Activated CD8-positive, alpha-beta memory T cell treated with anti-CD3 and anti-CD28 coated beads, Interleukin-2, amount 10 ng/mL, durations not matched to agents 7 days and 5 days (primary cell): Measurements from ENCODE around the gene SCAMP1. TPM values are rescaled to one million over a fixed set of nuclear protein-coding genes. Genes with fewer than 3 reads are reported as not detected.
"Not testable (repeated sequence)": the region's sequence is repeated elsewhere in the genome, so short reads cannot be mapped to it uniquely, and the experiment has no call there.

Source experiments
- ATAC-seq: fragments of 150-1000 bp; cut with Tn5 transposase; one replicate; pipeline ENCODE4 v1.10.0; 2021; ENCODE audit warnings: moderate library complexity
- CTCF ChIA-PET: fragments of 350-600 bp; sonication (Branson Sonifier 250); formaldehyde crosslinking; loops from one replicate; lab custom pipeline; 2021; ENCODE audit warnings: antibody characterized with exemption; lab: Charles Lee
- DNase-seq: peaks from one replicate; pipeline ENCODE4 v3.0.0-alpha.2; 2020
- H3K27ac Mint-ChIP-seq: one replicate; pipeline ENCODE4 v1.8.0; 2021; ENCODE audit warnings: mild to moderate bottlenecking, mixed read lengths
- H3K27me3 Mint-ChIP-seq: one replicate; pipeline ENCODE4 v1.8.0; 2021; ENCODE audit warnings: mixed read lengths
- H3K36me3 Mint-ChIP-seq: one replicate; pipeline ENCODE4 v1.8.0; 2021; ENCODE audit warnings: mild to moderate bottlenecking, mixed read lengths
- H3K4me1 Mint-ChIP-seq: one replicate; pipeline ENCODE4 v1.8.0; 2021; ENCODE audit warnings: mixed read lengths
- H3K4me3 Mint-ChIP-seq: one replicate; pipeline ENCODE4 v1.8.0; 2021; ENCODE audit warnings: mild to moderate bottlenecking, moderate library complexity, mixed read lengths
- H3K9me3 Mint-ChIP-seq: one replicate; pipeline ENCODE4 v1.8.0; 2022; ENCODE audit warnings: low read depth, mixed read lengths
- total RNA-seq, 2 experiments: library from RNA; stranded (reverse); gene quantifications; one replicate each; pipeline ENCODE4 v1.2.3, GENCODE V29; 2021

SCAMP1 gene
- total RNA-seq, 2 experiments from 2014 or later: 15.1 to 17.4 TPM

DNA sequence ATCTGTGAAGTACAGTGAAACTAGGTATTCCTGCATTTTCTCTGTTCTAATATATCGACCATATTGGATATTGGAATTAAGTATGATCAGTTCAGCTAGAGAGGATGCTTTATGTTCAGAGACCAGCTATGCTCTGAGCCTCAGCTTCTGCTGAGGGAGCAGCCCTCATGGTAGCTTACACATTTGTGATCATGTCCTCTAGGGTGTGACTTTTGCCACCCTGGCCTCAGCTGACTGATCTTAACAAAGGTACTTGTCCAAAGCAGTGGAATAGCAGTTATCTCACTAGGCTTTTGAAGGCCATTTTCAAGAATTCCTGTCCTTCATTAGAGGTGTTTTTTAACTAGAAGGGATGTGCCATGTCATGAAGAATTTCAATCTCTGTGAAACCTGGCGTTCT lies 9.3 kb downstream of the SCAMP1 start:
- CTCF ChIA-PET: interaction anchor here (0.7 kb wide), 1 partner anchor 256 kb away, joined by 3 read pairs; no protein-coding TSS in a partner anchor
- no peaks in the 10 kb centered on the region for H3K9me3 Mint-ChIP-seq
- DNase-seq (no peak), ATAC-seq (no peak)
- no peak overlapping the region for H3K27ac Mint-ChIP-seq
- no peak overlapping the region for H3K4me3 Mint-ChIP-seq
- H3K36me3 Mint-ChIP-seq: peaks cover 11% of the 10 kb centered on the region
- peaks cover 4% of the 10 kb centered on the region for H3K4me1 Mint-ChIP-seq
- H3K27me3 Mint-ChIP-seq: no peaks in the 10 kb centered on the region

DNA sequence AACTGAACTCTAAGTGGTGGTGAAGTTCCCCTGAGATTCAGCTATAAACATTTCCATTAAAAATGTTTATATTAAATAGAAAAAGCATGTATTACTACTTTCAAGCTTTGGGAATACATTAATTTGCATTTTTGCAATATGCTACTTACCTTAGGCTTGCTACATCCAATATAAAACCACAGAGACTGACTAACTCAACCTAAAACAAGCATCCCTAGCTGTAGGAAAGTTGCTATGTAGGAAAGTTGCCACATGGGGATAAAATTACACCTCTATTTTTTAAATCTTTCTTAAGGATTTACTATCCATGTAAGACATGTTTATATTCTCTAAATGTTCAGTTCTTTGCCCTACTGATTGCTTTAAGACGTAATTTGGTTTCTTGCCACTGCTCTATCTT lies 12.8 kb downstream of the SCAMP1 start:
- CTCF ChIA-PET: interaction anchor here (1.4 kb wide), 1 partner anchor 78 kb away, joined by 5 read pairs; no protein-coding TSS in a partner anchor
- H3K4me1 Mint-ChIP-seq: peaks cover 12% of the 10 kb centered on the region
- DNase-seq: no peak
- no peaks in the 10 kb centered on the region for H3K27me3 Mint-ChIP-seq
- no peaks in the 10 kb centered on the region for H3K9me3 Mint-ChIP-seq
- no peak overlapping the region for H3K4me3 Mint-ChIP-seq
- H3K36me3 Mint-ChIP-seq: peaks cover 7% of the 10 kb centered on the region
- H3K27ac Mint-ChIP-seq: no peak overlapping the region
- ATAC-seq: no peak

DNA sequence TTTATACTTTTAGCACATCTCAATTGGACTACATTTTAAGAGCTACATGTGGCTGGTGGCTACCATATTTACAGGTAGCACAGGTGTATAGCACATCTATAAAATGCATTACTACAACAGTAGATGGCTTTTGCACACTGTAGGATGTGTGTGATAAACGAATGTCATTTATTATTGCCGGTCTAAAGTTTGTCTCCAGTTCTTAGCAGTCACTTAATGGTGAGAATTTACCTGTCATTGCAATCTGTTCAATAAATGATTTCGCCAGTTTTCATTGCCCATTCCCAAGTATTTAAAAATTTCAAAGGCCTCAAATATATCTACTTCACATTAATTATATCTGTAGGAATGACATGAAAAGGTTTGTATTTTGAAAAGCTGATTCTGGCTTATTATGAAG lies 15.9 kb downstream of the SCAMP1 start:
- CTCF ChIA-PET: interaction anchor here (1.2 kb wide), 1 partner anchor 15 kb away, joined by 3 read pairs; no protein-coding TSS in a partner anchor
- Mint-ChIP-seq H3K27ac (no peak overlapping the region), H3K27me3 (no peaks in the 10 kb centered on the region), H3K4me3 (no peak overlapping the region), H3K9me3 (no peaks in the 10 kb centered on the region), H3K4me1 (peaks cover 12% of the 10 kb centered on the region), H3K36me3 (peaks cover 7% of the 10 kb centered on the region)
- DNase-seq (no peak), ATAC-seq (no peak)

DNA sequence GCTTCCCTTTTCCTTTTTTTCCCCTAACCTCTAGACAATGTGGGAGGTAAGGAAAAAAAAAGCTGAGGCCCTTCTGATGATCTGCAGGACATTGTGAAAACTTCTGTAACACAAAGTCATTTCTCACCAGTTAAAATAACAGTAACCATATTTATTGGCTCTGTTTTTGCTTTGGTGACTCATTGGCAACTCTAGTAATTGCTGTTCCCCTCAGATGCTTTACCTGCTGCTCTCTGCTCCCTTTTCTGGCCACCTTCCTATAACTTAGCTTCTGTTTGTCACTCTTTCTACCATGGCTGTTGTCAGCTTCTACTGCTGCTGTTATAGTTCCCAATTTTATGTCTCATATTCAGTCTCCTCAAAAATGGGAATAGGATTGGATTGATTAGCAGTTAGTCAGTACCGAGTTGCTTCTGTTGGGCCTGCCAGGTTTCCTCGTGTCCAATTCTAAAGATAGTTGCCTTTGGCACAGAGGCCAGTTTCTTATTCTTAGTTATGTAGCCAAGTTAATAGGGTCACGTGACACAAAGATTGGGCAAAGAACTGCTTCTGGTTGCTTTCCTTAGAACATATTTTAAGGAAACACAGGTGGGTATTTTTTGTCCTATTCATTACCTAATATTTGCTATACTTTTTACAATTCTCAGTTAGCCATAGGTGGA lies 16.8 kb downstream of the SCAMP1 start:
- CTCF ChIA-PET: interaction anchor here (1.2 kb wide), 1 partner anchor 16 kb away, joined by 3 read pairs; no protein-coding TSS in a partner anchor
- no peaks in the 10 kb centered on the region for H3K9me3 Mint-ChIP-seq
- DNase-seq (no peak), ATAC-seq (no peak)
- peaks cover 7% of the 10 kb centered on the region for H3K36me3 Mint-ChIP-seq
- no peaks in the 10 kb centered on the region for H3K27me3 Mint-ChIP-seq
- H3K4me3 Mint-ChIP-seq: no peak overlapping the region
- H3K27ac Mint-ChIP-seq: no peak overlapping the region
- peaks cover 12% of the 10 kb centered on the region for H3K4me1 Mint-ChIP-seq

DNA sequence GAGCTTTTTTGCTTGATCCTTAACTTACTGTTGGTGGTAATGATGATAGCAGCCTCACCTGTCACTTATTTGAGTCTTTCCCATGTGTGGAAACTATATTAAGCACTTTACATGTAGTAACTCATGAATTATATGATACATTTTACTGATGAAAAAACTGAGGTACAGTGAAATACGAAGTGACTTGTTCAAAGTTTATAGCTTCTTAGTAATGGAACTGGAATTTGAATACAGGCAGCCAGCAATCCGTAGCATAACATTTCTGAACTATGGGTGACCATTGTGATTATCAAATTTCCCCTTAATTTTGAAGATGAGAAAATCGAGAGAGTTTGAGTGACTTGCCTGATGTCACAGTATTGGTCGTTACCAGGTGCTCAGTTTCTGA lies 17.3 kb downstream of the SCAMP1 start:
- no peak overlapping the region for H3K27ac Mint-ChIP-seq
- no peaks in the 10 kb centered on the region for H3K9me3 Mint-ChIP-seq
- peaks cover 12% of the 10 kb centered on the region for H3K4me1 Mint-ChIP-seq
- no peak overlapping the region for H3K4me3 Mint-ChIP-seq
- no peak for DNase-seq
- H3K27me3 Mint-ChIP-seq: no peaks in the 10 kb centered on the region
- ATAC-seq: no peak
- CTCF ChIA-PET: no interaction called here
- H3K36me3 Mint-ChIP-seq: peaks cover 7% of the 10 kb centered on the region

DNA sequence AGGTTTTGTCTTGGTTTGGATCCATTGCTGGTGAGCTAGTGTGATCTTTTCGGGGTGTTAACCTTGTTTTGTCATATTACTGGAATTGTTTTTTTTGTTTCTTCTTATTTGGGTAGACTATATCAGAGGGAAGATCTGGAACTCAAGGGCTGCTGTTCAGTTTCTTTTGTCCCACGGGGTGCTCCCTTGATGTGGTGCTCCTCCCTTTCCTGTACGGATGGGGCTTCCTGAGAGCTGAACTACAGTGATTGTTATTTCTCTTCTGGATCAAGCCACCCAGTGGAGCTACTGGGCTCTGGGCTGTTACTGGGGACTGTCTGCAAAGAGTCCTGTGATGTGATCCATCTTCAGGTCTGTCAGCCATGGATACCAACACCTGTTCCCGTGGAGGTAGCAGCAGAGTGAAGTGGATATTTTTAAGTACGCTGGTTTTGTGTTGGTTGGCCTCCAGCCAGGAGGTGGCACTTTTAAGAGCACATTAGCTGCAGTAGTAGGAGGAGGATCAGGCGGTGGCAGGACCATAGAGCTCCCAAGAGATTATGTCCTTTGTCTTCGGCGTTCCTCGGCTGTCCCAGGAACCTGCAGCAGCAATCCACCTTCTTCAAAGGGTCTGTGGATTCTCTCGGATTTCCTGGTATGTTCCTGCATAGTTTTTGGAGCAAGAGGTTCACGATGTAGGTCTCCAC lies 27.2 kb downstream of the SCAMP1 start:
- H3K27ac Mint-ChIP-seq: no peak overlapping the region
- H3K27me3 Mint-ChIP-seq: no peaks in the 10 kb centered on the region
- peaks cover 26% of the 10 kb centered on the region for H3K9me3 Mint-ChIP-seq
- no peak for DNase-seq
- no peak overlapping the region for H3K4me3 Mint-ChIP-seq
- CTCF ChIA-PET: interaction anchor here (0.9 kb wide), 1 partner anchor 10 kb away, joined by 3 read pairs; no protein-coding TSS in a partner anchor
- H3K4me1 Mint-ChIP-seq: peaks cover 9% of the 10 kb centered on the region
- peaks cover 53% of the 10 kb centered on the region for H3K36me3 Mint-ChIP-seq
- ATAC-seq: no peak

DNA sequence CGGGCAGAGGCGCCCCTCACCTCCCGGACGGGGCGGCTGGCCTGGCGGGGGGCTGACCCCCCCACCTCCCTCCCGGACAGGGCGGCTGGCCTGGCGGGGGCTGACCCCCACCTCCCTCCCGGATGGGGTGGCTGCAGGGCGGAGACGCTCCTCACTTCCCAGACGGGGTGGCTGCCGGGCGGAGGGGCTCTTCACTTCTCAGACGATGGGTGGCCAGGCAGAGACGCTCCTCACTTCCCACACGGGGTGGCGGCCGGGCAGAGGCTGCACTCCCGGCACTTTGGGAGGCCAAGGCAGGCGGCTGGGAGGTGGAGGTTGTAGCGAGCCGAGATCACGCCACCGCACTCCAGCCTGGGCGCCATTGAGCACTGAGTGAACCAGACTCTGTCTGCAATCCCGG lies 30.9 kb downstream of the SCAMP1 start:
- CTCF ChIA-PET, ATAC-seq, H3K27ac Mint-ChIP-seq, DNase-seq, H3K4me1 Mint-ChIP-seq, H3K4me3 Mint-ChIP-seq, H3K27me3 Mint-ChIP-seq: not testable (repeated sequence)
- H3K36me3 Mint-ChIP-seq: peaks cover 30% of the 10 kb centered on the region
- peaks cover 10% of the 10 kb centered on the region for H3K9me3 Mint-ChIP-seq

DNA sequence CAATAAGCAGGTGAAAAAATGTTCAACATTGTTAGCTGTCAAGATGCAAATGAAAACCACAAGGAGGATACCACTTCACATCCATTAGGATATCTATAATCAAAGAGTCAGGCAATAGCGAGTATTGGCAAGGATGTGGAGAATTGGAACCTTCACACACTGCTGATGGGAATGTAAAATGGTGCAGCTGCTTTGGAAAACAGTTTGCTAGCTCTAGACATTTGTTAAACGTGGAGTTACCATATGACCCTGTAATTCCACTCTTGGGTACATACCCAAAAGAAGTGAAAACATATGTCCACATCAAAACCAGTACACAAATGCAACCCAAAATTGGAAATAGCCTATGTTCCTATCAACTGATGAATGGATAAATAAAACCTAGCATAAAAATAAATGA lies 37.4 kb downstream of the SCAMP1 start:
- Mint-ChIP-seq H3K9me3 (peaks cover 8% of the 10 kb centered on the region), H3K27me3 (no peaks in the 10 kb centered on the region), H3K4me3 (no peak overlapping the region), H3K27ac (no peak overlapping the region), H3K36me3 (peaks cover 20% of the 10 kb centered on the region), H3K4me1 (no peaks in the 10 kb centered on the region)
- CTCF ChIA-PET: interaction anchor here (0.8 kb wide), 1 partner anchor 11 kb away, joined by 3 read pairs; no protein-coding TSS in a partner anchor
- DNase-seq (no peak), ATAC-seq (no peak)

DNA sequence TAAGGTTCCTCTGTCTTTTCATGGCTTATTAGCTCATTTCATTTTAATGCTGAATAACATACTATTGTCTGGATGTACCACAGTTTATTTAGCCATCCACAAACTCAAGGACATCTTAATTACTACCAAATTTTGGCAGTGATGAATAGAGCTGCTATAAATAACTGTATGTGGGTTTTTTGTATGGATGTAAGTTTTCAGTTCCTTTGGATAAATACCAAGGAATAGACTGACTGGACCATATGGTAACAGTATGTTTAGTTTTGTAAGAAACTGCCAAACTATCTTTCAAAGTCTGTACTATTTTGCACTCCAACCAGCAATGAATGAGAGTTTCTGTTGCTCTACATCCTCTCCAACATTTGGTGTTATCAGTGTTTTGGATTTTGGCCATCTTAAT lies 38.7 kb downstream of the SCAMP1 start:
- Mint-ChIP-seq H3K27ac (no peak overlapping the region), H3K4me3 (no peak overlapping the region), H3K36me3 (peaks cover 20% of the 10 kb centered on the region), H3K9me3 (peaks cover 8% of the 10 kb centered on the region), H3K27me3 (no peaks in the 10 kb centered on the region), H3K4me1 (no peaks in the 10 kb centered on the region)
- no peak for DNase-seq
- no peak for ATAC-seq
- CTCF ChIA-PET: no interaction called here

DNA sequence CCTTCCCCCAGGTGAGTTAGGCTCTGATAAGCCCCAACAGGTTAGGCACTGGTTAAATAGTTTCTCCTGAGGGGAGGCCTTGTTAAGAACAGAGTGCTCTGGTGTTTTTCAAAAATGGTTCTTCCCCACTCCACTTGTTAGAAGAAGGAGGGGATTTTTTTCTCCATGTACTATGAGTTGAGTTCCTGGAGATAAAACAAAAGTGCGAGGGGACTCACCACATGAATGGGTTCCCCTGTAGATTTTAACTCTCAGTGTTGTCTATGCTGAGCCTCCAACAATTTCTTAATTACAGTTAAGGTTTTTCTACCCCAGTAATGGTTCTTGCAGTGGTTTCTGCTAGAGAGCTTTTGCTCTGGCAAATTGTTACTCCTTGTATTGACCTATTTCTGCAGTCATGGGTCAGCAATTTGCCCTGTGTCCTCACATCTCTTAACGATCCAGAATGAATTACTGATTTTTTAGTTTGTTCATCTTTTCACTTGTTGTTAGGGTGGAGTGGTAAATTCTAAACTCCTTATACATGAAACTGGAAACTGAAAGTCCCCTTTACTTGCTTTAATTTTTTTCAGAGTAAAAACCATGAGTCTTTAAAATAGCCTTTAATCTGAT lies 44.4 kb downstream of the SCAMP1 start:
- Mint-ChIP-seq H3K36me3 (peaks cover 28% of the 10 kb centered on the region), H3K4me1 (peaks cover 25% of the 10 kb centered on the region), H3K27me3 (no peaks in the 10 kb centered on the region), H3K4me3 (no peak overlapping the region), H3K9me3 (peaks cover 9% of the 10 kb centered on the region), H3K27ac (peak overlapping the region; percentile 2)
- CTCF ChIA-PET: no interaction called here
- DNase-seq: no peak
- no peak for ATAC-seq

DNA sequence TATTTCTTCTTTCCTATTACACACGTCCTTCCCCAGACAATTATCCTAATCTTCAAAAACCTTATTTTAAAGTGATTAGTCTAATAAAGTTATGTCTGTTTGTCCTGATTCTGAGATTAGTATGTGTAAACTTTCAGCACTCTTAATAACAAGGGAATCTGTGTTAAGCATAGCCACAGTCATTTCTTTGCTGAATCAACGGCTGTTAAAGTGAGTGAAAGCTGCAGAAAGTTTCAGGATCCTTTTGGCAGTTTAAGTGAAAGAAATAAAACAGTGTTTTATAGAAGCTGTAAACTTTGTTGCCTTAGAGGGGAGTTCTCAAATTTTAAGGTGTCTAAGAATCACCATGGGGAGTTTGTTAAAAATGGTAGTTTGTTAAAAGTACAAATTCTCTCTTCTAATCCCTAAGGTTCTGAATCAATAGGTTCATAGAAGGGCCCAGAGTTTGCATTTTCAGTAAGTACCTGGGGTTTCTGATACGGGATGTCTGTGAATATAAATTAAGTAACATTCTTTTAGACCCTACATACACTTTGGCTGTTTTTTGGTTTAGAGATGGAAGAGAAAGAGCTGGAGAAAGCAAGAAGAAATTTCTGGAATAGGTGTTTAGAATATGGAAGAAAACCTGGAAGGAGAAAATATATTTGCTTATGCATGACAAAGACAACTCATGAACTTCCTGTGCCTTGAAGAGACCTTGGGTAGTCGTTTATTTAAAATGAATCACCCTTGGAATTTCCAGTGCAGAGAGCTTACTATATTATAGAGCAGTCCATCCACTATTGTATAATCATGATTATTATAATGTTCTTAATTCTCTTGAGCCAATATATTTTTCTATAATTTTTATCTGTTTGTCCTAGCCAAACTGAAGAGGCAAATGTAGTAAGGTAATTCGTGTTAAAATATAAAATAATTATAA lies 45.7 kb downstream of the SCAMP1 start:
- H3K27me3 Mint-ChIP-seq: no peaks in the 10 kb centered on the region
- H3K36me3 Mint-ChIP-seq: peaks cover 25% of the 10 kb centered on the region
- peaks cover 9% of the 10 kb centered on the region for H3K9me3 Mint-ChIP-seq
- no peak overlapping the region for H3K4me3 Mint-ChIP-seq
- CTCF ChIA-PET: interaction anchor here (1.3 kb wide), 1 partner anchor 111 kb away, joined by 3 read pairs; no protein-coding TSS in a partner anchor
- peaks cover 25% of the 10 kb centered on the region for H3K4me1 Mint-ChIP-seq
- DNase-seq: no peak
- no peak for ATAC-seq
- H3K27ac Mint-ChIP-seq: no peak overlapping the region

DNA sequence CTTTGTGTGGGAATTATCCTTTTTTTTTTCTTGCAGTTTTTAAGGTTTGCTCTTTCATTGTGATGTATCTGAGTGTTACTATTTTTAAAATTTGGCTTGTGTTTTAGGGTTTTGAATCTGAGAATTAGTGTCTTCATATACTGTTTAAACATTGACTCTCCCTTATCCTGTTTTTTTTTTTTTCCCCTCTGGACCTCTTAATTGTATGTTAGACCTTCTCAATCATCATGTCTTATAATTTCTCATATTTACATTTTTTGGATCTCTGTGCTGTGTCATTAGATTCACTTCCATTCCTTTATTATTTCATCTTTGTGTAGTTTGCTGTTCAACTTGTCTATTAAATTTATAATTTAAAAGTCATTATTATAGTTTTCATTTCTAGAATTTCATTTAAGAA lies 47.0 kb downstream of the SCAMP1 start:
- ATAC-seq: no peak
- CTCF ChIA-PET: interaction anchor here (1.3 kb wide), 1 partner anchor 112 kb away, joined by 3 read pairs; no protein-coding TSS in a partner anchor
- Mint-ChIP-seq H3K4me1 (peaks cover 25% of the 10 kb centered on the region), H3K36me3 (peaks cover 21% of the 10 kb centered on the region), H3K4me3 (no peak overlapping the region), H3K9me3 (peaks cover 3% of the 10 kb centered on the region), H3K27me3 (no peaks in the 10 kb centered on the region), H3K27ac (no peak overlapping the region)
- no peak for DNase-seq

DNA sequence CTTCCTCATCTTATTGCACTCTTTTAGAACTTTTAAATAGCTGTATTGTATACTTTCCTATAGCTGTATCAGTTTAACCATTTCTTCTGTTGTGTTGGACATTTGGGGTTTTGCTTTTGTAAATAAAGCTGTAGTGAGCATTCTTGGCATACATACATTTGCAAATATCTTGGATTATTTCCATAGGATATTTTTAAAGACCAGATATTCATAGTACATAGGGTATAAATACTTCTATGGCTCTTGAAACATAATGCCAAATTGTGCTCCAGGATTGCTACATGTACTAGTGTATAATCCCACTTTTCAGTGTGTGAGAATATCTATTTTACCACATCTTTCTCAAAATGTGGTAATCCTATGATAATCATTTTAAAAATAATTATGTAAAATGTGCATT lies 51.2 kb downstream of the SCAMP1 start:
- Mint-ChIP-seq H3K9me3 (peaks cover 3% of the 10 kb centered on the region), H3K27me3 (no peaks in the 10 kb centered on the region), H3K27ac (no peak overlapping the region), H3K36me3 (peaks cover 23% of the 10 kb centered on the region), H3K4me1 (peaks cover 7% of the 10 kb centered on the region), H3K4me3 (no peak overlapping the region)
- CTCF ChIA-PET: no interaction called here
- DNase-seq (no peak), ATAC-seq (no peak)
